Measurements from ENCODE around the gene NUBPL. TPM values are rescaled to one million over a fixed set of nuclear protein-coding genes. Genes with fewer than 3 reads are reported as not detected.
A peak's percentile ranks its signal among the peaks of the same experiment; 100 is the strongest.

Gene NUBPL
- total RNA-seq, 4 donors from 2014 or later = 10.3 to 38.2 (median 13.4) TPM

- H3K27ac ChIP-seq = peak overlapping the region in 1 of 4 donors; percentile 12
- no peaks in the 10 kb centered on the region for H3K27me3 ChIP-seq
- 36 to 44% methylated on average over 3 of the region's 3 CpGs for WGBS, 2 donors
- DNase-seq (ENCODE audit: low spot score in 2 of 2) = no peak
- no peak overlapping the region for H3K4me3 ChIP-seq
- H3K36me3 ChIP-seq = peaks cover 0 to 4% (median 0%) of the 10 kb centered on the region in 3 donors
- H3K9me3 ChIP-seq = no peaks in the 10 kb centered on the region
- peaks cover 0 to 8% (median 0%) of the 10 kb centered on the region in 4 donors for H3K4me1 ChIP-seq
- TF ChIP-seq CTCF (IDR thresholded peaks at IDR 0.05) = no peak
- TF ChIP-seq POLR2A (IDR thresholded peaks at IDR 0.05) = no peak
- TF ChIP-seq EP300 (IDR thresholded peaks at IDR 0.05) = no peak
These were observed 268.0 kb downstream of the NUBPL start for GRCh38 chr14:31828946-31829868.

GRCh38 chr14:31834616-31835015 lies 273.4 kb downstream of the NUBPL start:
- WGBS, 2 donors = 22 to 37% methylated on average over 1 of the region's 1 CpG
- H3K4me3 ChIP-seq = no peak overlapping the region
- H3K27ac ChIP-seq = no peak overlapping the region
- TF ChIP-seq CTCF (IDR thresholded peaks at IDR 0.05) (no peak), EP300 (IDR thresholded peaks at IDR 0.05) (no peak), POLR2A (IDR thresholded peaks at IDR 0.05) (no peak)
- H3K4me1 ChIP-seq = no peaks in the 10 kb centered on the region
- no peaks in the 10 kb centered on the region for H3K27me3 ChIP-seq
- H3K36me3 ChIP-seq = no peaks in the 10 kb centered on the region
- no peaks in the 10 kb centered on the region for H3K9me3 ChIP-seq
- DNase-seq (ENCODE audit: low spot score in 2 of 2) = no peak

GRCh38 chr14:31835049-31835448 lies 273.8 kb downstream of the NUBPL start:
- Histone ChIP-seq H3K4me1 (no peaks in the 10 kb centered on the region), H3K27me3 (no peaks in the 10 kb centered on the region), H3K36me3 (peaks cover 0 to 2% (median 0%) of the 10 kb centered on the region in 3 donors), H3K9me3 (no peaks in the 10 kb centered on the region), H3K27ac (no peak overlapping the region), H3K4me3 (no peak overlapping the region)
- 91 to 92% methylated on average over 2 of the region's 2 CpGs for WGBS, 2 donors
- TF ChIP-seq POLR2A (IDR thresholded peaks at IDR 0.05) = no peak
- no peak for TF ChIP-seq EP300 (IDR thresholded peaks at IDR 0.05)
- TF ChIP-seq CTCF (IDR thresholded peaks at IDR 0.05) = no peak
- no peak for DNase-seq (ENCODE audit: low spot score in 2 of 2)

GRCh38 chr14:31837031-31837430 lies 275.8 kb downstream of the NUBPL start:
- 93 to 94% methylated on average over 5 of the region's 5 CpGs for WGBS, 2 donors

More at GRCh38 chr14:31837031-31837430, 275.8 kb downstream of the NUBPL start:
- no peak for DNase-seq (ENCODE audit: low spot score in 2 of 2)
- no peak overlapping the region for H3K27ac ChIP-seq
- H3K9me3 ChIP-seq = no peaks in the 10 kb centered on the region
- H3K4me3 ChIP-seq = no peak overlapping the region
- no peaks in the 10 kb centered on the region for H3K27me3 ChIP-seq
- H3K4me1 ChIP-seq = no peaks in the 10 kb centered on the region
- TF ChIP-seq CTCF (IDR thresholded peaks at IDR 0.05) (no peak), EP300 (IDR thresholded peaks at IDR 0.05) (no peak), POLR2A (IDR thresholded peaks at IDR 0.05) (no peak)
- peaks cover 0 to 2% (median 0%) of the 10 kb centered on the region in 3 donors for H3K36me3 ChIP-seq
